NCI-H1930 (cell line): ENCODE measurements around the gene CRYBA2.

Experiments used
- DNase-seq, 2 experiments: peaks; one replicate each; lab custom pipeline; 2025; lab: John Stamatoyannopoulos, UW

The CRYBA2 gene, protein sequence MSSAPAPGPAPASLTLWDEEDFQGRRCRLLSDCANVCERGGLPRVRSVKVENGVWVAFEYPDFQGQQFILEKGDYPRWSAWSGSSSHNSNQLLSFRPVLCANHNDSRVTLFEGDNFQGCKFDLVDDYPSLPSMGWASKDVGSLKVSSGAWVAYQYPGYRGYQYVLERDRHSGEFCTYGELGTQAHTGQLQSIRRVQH

GRCh38 chr2:218993345-218994315, at the start of gene CRYBA2:
Gene CRYBA2, minus strand, starts transcription at chr2:218993422. Its CDS starts 246 bp downstream, at chr2:218993176.
- DNase-seq: peak in 1 of 2 experiments; percentile 55

GRCh38 chr2:219042750-219043149, 49.5 kb upstream of the CRYBA2 start:
- DNase-seq: no peak

GRCh38 chr2:219042157-219042556, 48.9 kb upstream of the CRYBA2 start:
- no peak for DNase-seq

- peak; percentile 30 to 32 for DNase-seq
Observed at GRCh38 chr2:219041252-219041651, 48.0 kb upstream of the CRYBA2 start, which contains the start of gene CFAP65. Gene CFAP65, minus strand, starts transcription at chr2:219041516. Its CDS starts 2,468 bp downstream, at chr2:219039048.

DNA sequence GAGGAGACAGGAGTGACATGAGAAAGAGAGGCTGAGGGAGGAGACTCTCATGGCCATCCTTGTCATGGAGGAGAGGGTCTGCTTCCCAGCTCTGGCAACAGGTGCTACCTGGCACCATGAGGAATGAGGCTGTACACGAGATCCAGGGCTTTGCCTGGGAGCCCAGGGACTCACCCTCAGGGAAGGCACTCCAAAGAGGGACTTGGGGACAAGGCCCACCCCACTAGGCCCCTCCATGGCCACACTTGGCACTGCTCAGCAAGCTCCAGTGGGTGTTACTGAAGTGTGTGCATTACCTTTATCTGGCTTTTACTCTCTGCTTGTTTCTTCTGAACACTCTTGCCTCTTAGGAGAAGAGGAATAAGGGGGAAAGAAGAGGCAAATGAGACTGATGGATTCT, 45.4 kb upstream of the CRYBA2 start:
- DNase-seq: no peak

- DNase-seq: no peak
Observed at GRCh38 chr2:219037783-219038499, 44.7 kb upstream of the CRYBA2 start.

- DNase-seq: no peak
Observed at GRCh38 chr2:219035942-219036341, 42.7 kb upstream of the CRYBA2 start.

- no peak for DNase-seq
Observed at GRCh38 chr2:219034823-219035222, 41.6 kb upstream of the CRYBA2 start.

DNA sequence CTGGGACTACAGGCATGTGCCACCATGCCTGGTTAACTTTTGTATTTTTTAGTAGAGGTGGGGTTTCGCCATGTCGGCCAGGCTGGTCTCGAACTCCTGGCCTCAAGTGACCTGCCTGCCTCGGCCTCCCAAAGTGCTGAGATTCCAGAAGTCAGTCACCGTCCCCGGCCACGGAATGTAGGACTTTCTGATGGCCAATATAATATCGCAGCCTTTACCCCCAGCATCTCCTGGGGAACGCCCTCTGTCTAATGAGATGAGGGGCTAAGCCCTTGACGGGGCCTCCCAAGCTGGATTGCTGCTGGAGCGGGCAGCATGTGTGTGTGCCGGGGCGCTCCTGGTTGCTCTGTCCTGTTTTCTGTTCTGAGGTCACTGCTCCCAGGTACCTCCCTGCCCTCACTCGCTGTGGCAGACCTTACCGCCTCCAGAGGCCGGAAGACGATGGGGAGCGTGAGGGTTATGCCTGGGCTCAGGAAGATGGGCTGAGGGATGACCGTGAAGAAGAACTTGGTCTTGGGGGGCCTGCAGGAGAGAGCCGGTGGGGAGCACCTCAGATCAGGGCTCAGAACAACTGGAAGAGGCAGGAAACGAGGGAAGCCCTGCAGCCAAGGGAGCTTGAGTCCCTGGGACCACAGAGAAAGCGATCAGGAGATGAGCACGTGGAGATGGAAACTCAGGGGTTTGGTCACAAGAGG, 39.0 kb upstream of the CRYBA2 start:
- no peak for DNase-seq

DNA sequence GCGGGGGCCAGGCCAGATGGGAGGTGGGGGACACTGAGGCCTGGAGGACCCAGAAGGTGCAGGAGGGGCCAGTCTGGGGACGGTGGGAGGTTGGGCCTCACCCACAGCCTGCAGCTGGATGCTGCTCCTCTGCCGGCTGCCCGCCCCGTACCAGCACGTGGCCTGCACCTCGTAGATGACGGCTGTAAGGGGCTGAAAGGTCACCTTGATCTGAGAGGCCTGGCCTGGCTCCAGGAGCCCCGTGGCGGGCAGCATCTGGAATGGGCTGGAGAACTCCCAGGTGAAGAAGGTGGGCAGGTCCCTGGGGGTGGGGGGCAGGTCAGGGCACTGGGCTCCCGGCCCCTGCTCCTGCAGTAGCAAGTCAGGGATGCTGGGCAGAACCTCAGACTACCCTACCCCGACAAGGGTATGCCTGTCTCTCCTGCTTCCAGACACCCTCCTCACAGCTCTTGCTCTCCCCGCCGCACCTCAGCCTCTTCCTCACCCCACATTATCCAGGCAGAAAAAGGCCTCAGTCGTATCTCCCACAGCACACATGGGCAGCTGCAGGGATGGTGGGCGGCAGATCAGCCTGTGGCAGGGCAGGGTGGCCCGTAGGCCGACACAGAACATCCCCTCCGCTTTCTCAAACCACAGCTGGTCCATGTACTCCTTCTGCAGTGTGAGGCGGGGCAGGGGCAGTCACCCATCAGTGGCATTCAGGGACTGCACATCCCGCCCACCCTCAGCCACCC, 38.0 kb upstream of the CRYBA2 start:
- no peak for DNase-seq

GRCh38 chr2:219030177-219030940, 37.1 kb upstream of the CRYBA2 start:
- DNase-seq: no peak

DNA sequence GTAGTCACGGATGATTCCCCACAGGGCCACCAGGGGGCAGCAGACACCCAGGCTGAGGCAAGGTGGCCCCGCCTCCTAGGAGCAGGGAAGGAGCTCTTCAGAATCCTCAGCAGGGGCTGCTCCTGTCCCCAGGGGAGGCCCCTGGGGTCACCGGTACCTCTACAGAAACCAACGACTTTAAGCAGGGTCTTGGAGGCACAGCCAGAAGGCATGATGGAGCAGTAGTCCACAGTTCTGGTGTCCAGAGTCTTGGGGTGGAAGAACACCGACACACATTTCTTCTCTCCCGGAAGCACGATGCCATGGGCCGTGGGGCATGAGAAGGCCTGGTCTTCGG, 36.6 kb upstream of the CRYBA2 start:
- DNase-seq: peak; percentile 63 to 78

DNA sequence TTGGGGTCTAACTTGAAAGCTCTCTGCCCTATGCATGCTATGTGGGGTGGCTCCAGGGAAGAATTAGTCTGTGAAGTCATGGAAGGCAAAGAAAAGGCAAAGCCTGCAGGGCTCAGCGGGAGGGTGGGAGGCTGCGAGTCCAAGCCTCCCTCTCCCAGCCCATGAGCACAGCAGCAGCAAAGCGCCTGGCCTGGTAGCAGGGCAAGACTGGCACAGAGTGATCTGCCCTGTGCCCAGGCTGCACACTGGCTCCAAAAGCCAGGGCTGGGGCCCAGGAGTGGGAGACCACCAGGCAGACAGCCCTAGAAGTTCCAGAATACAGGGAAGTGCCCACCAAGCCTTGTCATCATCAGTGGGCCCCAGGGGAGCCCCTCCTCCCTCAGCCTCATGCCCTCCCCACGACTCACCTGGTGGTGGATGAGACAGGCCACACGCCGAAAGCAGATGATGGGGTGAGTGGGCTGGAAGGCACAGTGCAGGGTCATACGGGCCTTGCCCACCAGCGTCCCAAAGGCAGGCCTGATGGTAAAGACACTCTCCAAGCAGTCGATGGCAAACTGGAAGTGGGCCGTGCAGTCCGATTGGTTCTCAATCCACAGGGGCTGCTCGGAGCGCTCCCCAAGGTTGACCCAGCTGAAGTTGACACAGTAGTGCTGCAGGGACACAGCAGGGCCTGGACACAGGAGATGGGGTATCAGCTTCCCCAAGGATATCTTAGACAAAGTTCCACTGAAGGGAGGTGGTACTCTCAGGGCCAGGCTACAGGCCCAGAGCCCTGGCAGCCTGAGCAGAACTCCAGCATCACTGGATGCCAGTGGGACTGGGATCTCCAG, 36.0 kb upstream of the CRYBA2 start:
- DNase-seq: no peak

- no peak for DNase-seq
Observed at GRCh38 chr2:219028141-219028540, 34.9 kb upstream of the CRYBA2 start.

DNA sequence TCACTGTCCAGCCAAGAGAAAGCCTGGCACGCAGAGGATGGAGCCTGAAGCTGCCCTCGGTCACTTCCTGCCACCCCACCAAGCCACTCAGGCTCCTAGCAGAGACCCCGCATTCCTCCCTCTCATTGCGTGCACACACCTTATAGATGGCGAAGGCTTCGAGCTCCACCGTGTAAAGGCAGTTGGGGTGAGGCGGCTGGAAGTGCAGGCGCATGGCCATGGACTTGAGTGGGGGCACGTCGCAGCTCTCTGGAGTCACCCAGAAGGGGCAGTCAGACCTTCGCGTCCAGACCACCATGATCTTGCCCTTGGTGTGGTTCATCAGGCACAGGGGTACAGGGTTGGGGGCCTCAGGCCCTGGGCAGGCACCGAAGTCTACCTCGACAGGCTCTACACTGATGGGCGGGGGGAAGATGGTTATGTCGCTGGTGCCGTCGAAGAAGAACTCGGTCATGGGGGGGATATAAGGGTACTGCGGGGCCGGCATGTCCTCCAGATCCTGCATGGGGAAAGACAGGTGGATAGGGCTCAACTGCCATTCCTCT, 34.4 kb upstream of the CRYBA2 start:
- no peak for DNase-seq

- DNase-seq: no peak
Observed at GRCh38 chr2:219026946-219027345, 33.7 kb upstream of the CRYBA2 start.

DNA sequence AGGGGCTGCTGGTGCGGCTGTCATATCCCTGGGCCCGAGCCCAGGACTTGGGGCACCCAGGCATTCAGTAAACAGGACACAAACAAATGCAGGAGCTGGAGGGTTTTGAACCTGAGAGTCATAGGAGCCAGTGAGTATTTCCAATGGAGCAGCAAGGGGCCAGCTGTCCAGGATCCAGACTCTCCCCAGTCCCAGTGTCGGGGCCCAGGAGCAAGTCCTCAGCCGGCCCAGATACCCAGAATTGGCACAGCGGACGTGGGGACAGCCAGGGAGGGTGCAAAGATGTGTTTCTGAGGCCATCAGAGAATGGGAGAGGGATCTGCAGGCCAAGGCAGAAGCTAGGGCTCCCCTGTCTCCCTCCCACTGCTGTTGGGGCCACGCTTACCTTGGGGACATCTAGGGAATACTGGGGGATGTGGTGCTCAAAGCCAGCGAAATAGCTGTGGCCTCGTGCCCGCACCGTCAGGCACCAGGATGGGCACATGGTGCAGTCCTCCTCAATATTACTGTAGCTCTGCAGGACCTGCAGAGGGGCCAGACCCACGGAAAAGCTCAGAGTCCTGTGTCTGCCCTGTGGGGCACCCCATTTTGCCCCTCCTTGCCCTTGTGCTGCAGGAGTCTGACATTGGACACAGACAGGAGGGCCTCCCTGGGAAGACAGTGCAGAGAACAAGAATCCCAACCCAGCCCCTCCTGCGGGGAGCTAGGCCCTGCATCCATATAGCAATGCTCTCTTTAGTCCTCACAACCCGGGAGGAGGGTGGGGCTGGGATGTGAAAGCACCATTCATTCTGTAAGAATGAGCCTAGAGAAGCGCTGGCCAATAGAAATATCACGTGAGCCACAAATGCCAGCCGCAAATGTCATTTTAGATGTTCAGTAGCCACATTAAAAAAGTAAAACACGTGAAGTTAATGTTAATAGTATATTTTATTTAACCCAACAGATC, 32.7 kb upstream of the CRYBA2 start:
- no peak for DNase-seq

DNA sequence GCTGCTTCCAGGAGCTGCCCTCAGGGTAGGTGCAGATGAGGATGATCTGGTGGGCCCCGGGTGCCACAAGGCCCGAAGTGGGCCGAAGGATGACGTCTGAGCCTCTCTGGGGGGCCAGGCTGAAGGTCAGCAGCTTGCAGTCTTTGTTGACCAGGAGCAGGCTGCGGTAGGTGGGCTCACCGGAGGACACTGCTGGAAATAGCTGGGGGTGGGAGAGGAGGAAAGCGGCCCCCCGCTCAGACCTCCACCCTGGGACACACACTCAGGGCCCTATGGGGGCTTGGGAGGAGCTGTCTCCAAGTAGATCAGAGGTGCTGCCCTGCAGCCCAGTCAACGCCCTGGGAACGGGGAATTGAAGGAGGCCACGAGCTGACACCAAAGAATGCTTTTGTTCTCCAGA, 30.8 kb upstream of the CRYBA2 start:
- no peak for DNase-seq
